SK-N-SH treated with all-trans-retinoic acid at 6 μM for 48 hours (cell line): Measurements from ENCODE around the gene HTR6.
A peak's percentile ranks its signal among the peaks of the same experiment; 100 is the strongest.

Experiments
- ATAC-seq: fragments of 200-7000 bp; cut with Tn5 transposase; 3 replicates; pipeline ENCODE4 v1.9.1; 2020; ENCODE audit warnings: mild to moderate bottlenecking, moderate library complexity
- ARNTL ChIP-seq: fragments of 450-650 bp; formaldehyde crosslinking; IDR thresholded peaks from 2 replicates; pipeline ENCODE4 v1.5.0; 2020; ENCODE audit warnings: low read depth, mild to moderate bottlenecking, moderate library complexity, borderline replicate concordance
- BACH2 ChIP-seq: fragments of 250-450 bp; sonication (Bioruptor Pico); IDR thresholded peaks from 2 replicates; pipeline ENCODE4 v1.9.0; 2021; ENCODE audit warnings: mild to moderate bottlenecking, borderline replicate concordance
- CSDC2 ChIP-seq: fragments of 250-450 bp; sonication (Bioruptor Pico); IDR thresholded peaks from 2 replicates; pipeline ENCODE4 v1.5.0; 2020; ENCODE audit warnings: mild to moderate bottlenecking, moderate library complexity
- ESRRG ChIP-seq: fragments of 250-450 bp; sonication (Bioruptor Pico); IDR thresholded peaks from 2 replicates; pipeline ENCODE4 v1.6.1; 2021; ENCODE audit warnings: mild to moderate bottlenecking
- GLIS3 ChIP-seq: fragments of 250-450 bp; sonication (Bioruptor Pico); IDR thresholded peaks from 2 replicates; pipeline ENCODE4 v1.5.0; 2020; ENCODE audit warnings: mild to moderate bottlenecking, moderate library complexity
- ISL1 ChIP-seq: fragments of 250-450 bp; sonication (Bioruptor Pico); IDR thresholded peaks from 2 replicates; pipeline ENCODE4 v2.1.2; 2022; ENCODE audit warnings: mild to moderate bottlenecking, moderate library complexity
- OSR1 ChIP-seq: fragments of 250-450 bp; sonication (Bioruptor Pico); IDR thresholded peaks from 2 replicates; pipeline ENCODE4 v1.8.0; 2022; ENCODE audit warnings: moderate library complexity, mild to moderate bottlenecking, inconsistent platforms
- PPARA ChIP-seq: fragments of 250-450 bp; sonication (Bioruptor Pico); IDR thresholded peaks from 2 replicates; pipeline ENCODE4 v1.5.0; 2020; ENCODE audit warnings: mild to moderate bottlenecking, borderline replicate concordance
- RARB ChIP-seq: fragments of 250-450 bp; sonication (Bioruptor Pico); IDR thresholded peaks from 2 replicates; pipeline ENCODE4 v1.8.0; 2021; ENCODE audit warnings: mild to moderate bottlenecking, moderate library complexity
- SNAI2 ChIP-seq: fragments of 250-450 bp; sonication (Bioruptor Pico); IDR thresholded peaks from 2 replicates; pipeline ENCODE4 v1.5.0; 2020; ENCODE audit warnings: mild to moderate bottlenecking, moderate library complexity
- TCF4 ChIP-seq: fragments of 250-450 bp; sonication (Bioruptor Pico); IDR thresholded peaks from 2 replicates; pipeline ENCODE4 v1.8.0; 2021; ENCODE audit warnings: mild to moderate bottlenecking, moderate library complexity, borderline replicate concordance
- TOX ChIP-seq: fragments of 250-450 bp; sonication (Bioruptor Pico); IDR thresholded peaks from 2 replicates; pipeline ENCODE4 v1.8.0; 2021; ENCODE audit warnings: mild to moderate bottlenecking, moderate library complexity, borderline replicate concordance
- ZC3H10 ChIP-seq: fragments of 250-450 bp; sonication (Bioruptor Pico); IDR thresholded peaks from 2 replicates; pipeline ENCODE4 v1.5.1; 2021; ENCODE audit warnings: mild to moderate bottlenecking, moderate library complexity
- ZFP30 ChIP-seq: fragments of 450-650 bp; formaldehyde crosslinking; IDR thresholded peaks from 2 replicates; pipeline ENCODE4 v1.5.0; 2022; ENCODE audit warnings: mild to moderate bottlenecking, moderate library complexity
- ZNF565 ChIP-seq: fragments of 450-650 bp; formaldehyde crosslinking; conservative IDR thresholded peaks from 2 replicates; pipeline ENCODE4 v1.5.0; 2020; ENCODE audit warnings: low read depth, mild to moderate bottlenecking, moderate library complexity
- ZNF70 ChIP-seq: fragments of 450-650 bp; formaldehyde crosslinking; IDR thresholded peaks from 2 replicates; pipeline ENCODE4 v1.5.0; 2020; ENCODE audit warnings: mild to moderate bottlenecking, moderate library complexity
- ZNF8 ChIP-seq: fragments of 450-650 bp; formaldehyde crosslinking; IDR thresholded peaks from 2 replicates; pipeline ENCODE4 v1.5.0; 2020; ENCODE audit warnings: mild to moderate bottlenecking, moderate library complexity
- TF ChIP-seq, protein P1 (sequence below): fragments of 250-450 bp; sonication (Bioruptor Pico); IDR thresholded peaks from 2 replicates; pipeline ENCODE4 v1.8.0; 2020; ENCODE audit warnings: mild to moderate bottlenecking, moderate library complexity, borderline replicate concordance
- TF ChIP-seq, protein P2 (sequence below): fragments of 250-450 bp; sonication (Bioruptor Pico); IDR thresholded peaks from 2 replicates; pipeline ENCODE4 v1.5.1; 2021; ENCODE audit warnings: mild to moderate bottlenecking, moderate library complexity
- TF ChIP-seq, protein P3 (sequence below): fragments of 250-450 bp; sonication (Bioruptor Pico); IDR thresholded peaks from 2 replicates; pipeline ENCODE4 v1.5.1; 2020; ENCODE audit warnings: low read depth, mild to moderate bottlenecking, moderate library complexity
- TF ChIP-seq, protein P4 (sequence below): fragments of 250-450 bp; sonication (Bioruptor Pico); IDR thresholded peaks from 2 replicates; pipeline ENCODE4 v1.8.0; 2021; ENCODE audit warnings: low read depth, mild to moderate bottlenecking, moderate library complexity, borderline replicate concordance

HTR6 gene

DNA sequence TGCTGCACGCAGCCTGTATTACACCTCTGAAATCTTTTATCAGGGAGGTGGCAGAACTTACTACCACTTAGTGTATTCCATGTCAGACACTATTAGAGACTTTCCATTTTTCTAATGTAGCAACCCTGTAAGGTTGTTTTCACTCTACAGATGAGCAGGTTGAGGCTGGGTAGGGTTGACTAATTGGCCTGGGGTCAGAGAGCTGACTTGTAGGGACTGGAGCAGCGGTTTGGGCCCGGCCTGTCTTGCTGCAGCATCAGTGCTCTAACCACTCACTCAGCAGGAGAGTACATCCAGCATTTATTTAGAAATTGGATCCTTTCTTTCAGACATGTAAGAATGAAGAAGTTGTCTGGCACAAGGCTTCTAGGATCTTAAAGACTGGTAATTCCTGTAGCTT, 46.2 kb upstream of the HTR6 start:
- TF ChIP-seq ISL1 (CRISPR knock-in tag) (no peak), ESRRG (CRISPR knock-in tag) (no peak), GLIS3 (no peak), BACH2 (no peak), ZNF8 (CRISPR knock-in tag) (no peak), ZNF565 (no peak), ZFP30 (CRISPR knock-in tag) (no peak), TCF4 (CRISPR knock-in tag) (no peak), ZNF70 (CRISPR knock-in tag) (no peak), ARNTL (CRISPR knock-in tag) (no peak), OSR1 (CRISPR knock-in tag) (no peak)
- TF ChIP-seq, protein P1, sequence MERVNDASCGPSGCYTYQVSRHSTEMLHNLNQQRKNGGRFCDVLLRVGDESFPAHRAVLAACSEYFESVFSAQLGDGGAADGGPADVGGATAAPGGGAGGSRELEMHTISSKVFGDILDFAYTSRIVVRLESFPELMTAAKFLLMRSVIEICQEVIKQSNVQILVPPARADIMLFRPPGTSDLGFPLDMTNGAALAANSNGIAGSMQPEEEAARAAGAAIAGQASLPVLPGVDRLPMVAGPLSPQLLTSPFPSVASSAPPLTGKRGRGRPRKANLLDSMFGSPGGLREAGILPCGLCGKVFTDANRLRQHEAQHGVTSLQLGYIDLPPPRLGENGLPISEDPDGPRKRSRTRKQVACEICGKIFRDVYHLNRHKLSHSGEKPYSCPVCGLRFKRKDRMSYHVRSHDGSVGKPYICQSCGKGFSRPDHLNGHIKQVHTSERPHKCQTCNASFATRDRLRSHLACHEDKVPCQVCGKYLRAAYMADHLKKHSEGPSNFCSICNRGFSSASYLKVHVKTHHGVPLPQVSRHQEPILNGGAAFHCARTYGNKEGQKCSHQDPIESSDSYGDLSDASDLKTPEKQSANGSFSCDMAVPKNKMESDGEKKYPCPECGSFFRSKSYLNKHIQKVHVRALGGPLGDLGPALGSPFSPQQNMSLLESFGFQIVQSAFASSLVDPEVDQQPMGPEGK (CRISPR knock-in tag), result no peak
- TF ChIP-seq, protein P2, sequence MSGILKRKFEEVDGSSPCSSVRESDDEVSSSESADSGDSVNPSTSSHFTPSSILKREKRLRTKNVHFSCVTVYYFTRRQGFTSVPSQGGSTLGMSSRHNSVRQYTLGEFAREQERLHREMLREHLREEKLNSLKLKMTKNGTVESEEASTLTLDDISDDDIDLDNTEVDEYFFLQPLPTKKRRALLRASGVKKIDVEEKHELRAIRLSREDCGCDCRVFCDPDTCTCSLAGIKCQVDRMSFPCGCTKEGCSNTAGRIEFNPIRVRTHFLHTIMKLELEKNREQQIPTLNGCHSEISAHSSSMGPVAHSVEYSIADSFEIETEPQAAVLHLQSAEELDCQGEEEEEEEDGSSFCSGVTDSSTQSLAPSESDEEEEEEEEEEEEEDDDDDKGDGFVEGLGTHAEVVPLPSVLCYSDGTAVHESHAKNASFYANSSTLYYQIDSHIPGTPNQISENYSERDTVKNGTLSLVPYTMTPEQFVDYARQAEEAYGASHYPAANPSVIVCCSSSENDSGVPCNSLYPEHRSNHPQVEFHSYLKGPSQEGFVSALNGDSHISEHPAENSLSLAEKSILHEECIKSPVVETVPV (CRISPR knock-in tag), result no peak
- TF ChIP-seq, protein P3, sequence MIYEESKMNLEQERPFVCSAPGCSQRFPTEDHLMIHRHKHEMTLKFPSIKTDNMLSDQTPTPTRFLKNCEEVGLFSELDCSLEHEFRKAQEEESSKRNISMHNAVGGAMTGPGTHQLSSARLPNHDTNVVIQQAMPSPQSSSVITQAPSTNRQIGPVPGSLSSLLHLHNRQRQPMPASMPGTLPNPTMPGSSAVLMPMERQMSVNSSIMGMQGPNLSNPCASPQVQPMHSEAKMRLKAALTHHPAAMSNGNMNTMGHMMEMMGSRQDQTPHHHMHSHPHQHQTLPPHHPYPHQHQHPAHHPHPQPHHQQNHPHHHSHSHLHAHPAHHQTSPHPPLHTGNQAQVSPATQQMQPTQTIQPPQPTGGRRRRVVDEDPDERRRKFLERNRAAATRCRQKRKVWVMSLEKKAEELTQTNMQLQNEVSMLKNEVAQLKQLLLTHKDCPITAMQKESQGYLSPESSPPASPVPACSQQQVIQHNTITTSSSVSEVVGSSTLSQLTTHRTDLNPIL (CRISPR knock-in tag), result no peak
- TF ChIP-seq, protein P4, sequence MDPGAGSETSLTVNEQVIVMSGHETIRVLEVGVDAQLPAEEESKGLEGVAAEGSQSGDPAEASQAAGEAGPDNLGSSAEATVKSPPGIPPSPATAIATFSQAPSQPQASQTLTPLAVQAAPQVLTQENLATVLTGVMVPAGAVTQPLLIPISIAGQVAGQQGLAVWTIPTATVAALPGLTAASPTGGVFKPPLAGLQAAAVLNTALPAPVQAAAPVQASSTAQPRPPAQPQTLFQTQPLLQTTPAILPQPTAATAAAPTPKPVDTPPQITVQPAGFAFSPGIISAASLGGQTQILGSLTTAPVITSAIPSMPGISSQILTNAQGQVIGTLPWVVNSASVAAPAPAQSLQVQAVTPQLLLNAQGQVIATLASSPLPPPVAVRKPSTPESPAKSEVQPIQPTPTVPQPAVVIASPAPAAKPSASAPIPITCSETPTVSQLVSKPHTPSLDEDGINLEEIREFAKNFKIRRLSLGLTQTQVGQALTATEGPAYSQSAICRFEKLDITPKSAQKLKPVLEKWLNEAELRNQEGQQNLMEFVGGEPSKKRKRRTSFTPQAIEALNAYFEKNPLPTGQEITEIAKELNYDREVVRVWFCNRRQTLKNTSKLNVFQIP (CRISPR knock-in tag), result no peak
- no peak for ATAC-seq

DNA sequence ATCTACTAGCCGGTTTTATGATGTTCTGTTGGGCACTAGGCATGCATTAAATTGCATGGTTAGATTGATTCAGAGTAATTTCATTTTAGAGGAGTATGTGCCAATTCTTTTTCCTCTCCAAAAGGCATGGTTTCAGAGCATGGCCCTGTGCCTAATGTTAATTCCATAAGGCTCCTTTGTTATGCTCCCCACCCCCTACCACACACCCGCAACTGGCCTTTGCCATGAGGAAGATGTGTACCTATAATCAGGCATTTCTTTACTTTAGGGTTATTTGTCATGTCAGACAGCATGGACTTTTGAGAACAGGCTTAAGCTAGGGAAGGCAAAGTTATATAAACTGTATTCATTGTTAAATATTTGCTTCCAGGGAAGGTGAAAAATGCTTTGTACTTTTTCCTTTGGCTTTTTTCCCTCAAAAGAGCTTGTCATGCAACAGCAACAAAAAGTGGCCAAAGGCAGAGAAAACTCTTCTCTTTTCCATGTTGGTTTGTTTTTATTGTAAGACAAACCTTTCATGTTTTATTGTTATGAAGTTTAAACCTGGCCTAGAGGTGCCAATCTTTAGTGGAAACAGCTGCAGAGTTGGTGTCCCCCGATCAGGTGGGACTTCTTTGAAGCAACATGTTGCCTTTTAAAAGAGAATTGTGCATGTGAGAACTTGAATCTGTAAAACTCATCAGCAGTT, 44.8 kb upstream of the HTR6 start:
- TF ChIP-seq ZNF8 (CRISPR knock-in tag) (no peak), ISL1 (CRISPR knock-in tag) (peak; percentile 51)
- no peak for ATAC-seq

DNA sequence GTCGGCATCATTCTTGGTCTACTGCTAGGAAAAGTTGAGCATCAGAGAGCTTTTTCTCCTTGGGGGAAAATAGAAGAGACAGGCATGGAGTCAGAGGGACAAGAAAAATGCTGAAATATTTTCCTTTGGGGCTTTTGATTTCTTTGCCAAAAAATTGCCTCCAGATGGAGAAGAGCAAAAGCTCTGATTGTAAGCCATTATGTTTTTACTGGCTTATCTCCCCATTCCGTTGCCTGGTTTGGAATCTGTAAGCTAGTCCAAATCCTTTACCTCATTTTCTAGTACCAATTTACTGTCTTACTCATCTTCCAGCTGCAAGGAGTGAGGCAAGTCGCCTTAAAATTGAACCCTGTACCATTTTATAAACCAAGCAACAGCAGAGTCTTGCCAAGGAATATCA, 43.9 kb upstream of the HTR6 start:
- TF ChIP-seq ZNF8 (CRISPR knock-in tag), result no peak
- no peak for TF ChIP-seq OSR1 (CRISPR knock-in tag)
- no peak for TF ChIP-seq ZNF70 (CRISPR knock-in tag)
- no peak for TF ChIP-seq ZC3H10 (CRISPR knock-in tag)
- no peak for TF ChIP-seq PPARA (CRISPR knock-in tag)
- no peak for TF ChIP-seq CSDC2 (CRISPR knock-in tag)
- no peak for TF ChIP-seq BACH2
- no peak for TF ChIP-seq TCF4 (CRISPR knock-in tag)
- no peak for TF ChIP-seq ISL1 (CRISPR knock-in tag)
- no peak for TF ChIP-seq ZNF565
- no peak for TF ChIP-seq ZFP30 (CRISPR knock-in tag)
- no peak for TF ChIP-seq SNAI2
- no peak for ATAC-seq

DNA sequence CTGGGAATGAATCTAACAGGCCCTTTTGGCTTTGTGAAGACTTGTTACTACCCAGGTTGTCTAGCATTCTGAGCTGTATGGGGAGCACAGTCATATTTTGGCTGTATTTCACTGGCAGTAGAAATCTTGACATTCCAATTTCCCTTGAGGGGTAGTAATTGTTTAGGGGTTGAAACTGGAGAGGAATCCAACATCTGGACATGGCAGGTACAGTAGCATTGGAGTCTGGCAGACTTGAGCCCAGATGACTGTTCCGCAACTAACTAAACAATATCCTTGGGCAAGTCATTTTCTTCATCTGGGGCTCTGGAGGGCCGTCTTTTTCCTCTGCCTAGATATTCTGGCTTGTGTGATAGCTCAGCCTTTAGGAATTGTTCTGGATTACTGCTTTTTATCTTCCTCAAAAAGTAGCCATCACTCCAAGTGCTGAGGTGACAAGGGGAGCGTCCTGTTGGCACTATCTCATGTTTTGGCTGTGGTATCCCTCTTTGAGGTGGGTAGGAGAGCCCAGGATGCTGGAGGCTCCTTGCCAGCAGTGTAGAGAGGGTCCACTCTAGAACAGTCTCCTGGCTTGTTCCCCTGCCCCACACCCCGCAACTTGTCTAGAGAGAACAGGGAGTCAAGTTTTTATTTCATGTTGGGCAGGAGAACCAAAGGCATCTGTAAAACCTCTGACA, 43.3 kb upstream of the HTR6 start:
- ATAC-seq, result no peak
- TF ChIP-seq, protein P4 (CRISPR knock-in tag), result no peak
- TF ChIP-seq, protein P3 (CRISPR knock-in tag), result no peak
- TF ChIP-seq CSDC2 (CRISPR knock-in tag), result no peak
- no peak for TF ChIP-seq RARB (CRISPR knock-in tag)
- TF ChIP-seq ISL1 (CRISPR knock-in tag), result no peak
- TF ChIP-seq ZNF565, result no peak
- no peak for TF ChIP-seq SNAI2
- no peak for TF ChIP-seq ARNTL (CRISPR knock-in tag)
- TF ChIP-seq GLIS3, result no peak
- no peak for TF ChIP-seq ZC3H10 (CRISPR knock-in tag)
- no peak for TF ChIP-seq TOX (CRISPR knock-in tag)
- TF ChIP-seq ESRRG (CRISPR knock-in tag), result no peak
- TF ChIP-seq TCF4 (CRISPR knock-in tag), result no peak
